ENCODE measurements around the gene CLDN15. TPM values are rescaled to one million over a fixed set of nuclear protein-coding genes. Genes with fewer than 3 reads are reported as not detected.
"Not testable (repeated sequence)": the region's sequence is repeated elsewhere in the genome, so short reads cannot be mapped to it uniquely, and the experiment has no call there.

The CLDN15 gene
- polyA plus RNA-seq, 2 of the 4 experiments (the other 2 are of a cell fraction) = 9.6 to 12.9 TPM

DNA sequence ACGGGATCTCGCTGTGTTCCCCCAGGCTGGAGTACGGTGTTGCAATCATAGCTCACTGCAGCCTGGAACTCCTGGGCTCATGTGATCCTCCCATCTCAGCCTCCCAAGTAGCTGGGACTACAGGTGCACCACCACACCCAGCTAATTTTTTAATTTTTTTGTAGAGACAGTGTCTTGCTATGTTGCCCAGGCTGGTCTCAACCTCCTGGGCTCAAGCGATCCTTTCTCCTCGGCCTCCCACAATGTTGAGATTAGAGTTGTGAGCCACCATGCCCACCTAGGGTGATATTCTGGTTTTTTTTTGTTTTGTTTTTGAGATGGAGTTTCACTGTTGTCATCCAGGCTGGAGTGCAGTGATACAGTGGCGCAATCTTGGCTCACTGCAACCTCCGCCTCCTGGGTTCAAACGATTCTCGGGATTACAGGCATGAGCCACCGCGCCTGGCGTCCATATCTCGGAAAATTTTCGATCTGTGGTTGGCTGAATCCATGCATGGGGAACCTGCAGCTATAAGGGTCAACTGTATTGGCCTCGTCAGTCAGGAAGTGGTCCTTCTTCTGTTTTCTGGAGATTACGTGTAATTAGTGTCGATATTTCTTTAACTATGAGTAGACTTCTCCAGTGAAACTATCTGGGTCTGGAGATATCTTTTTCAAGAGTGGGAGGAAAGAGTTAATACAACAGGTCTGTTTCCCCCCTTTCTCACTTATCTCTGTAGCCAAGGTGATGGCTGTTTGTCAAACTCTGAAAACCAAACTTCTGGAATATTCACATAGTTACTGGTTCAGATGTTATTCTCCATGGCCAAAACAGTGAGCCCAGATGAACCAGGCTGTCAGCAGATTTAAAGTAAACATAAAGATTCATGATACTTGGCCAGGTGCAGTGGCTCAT, 28.3 kb upstream of the CLDN15 start:
- no peak overlapping the region for H3K27ac ChIP-seq
- ChIA-PET CTCF (interaction anchor here (0.9 to 1.8 kb wide), 5 partner anchors 25 to 242 kb away, joined by 3 to 4 read pairs (median 3); no protein-coding TSS in a partner anchor), POLR2A (interaction anchor here (0.9 kb wide), 1 partner anchor 14 kb away, joined by 3 read pairs; no protein-coding TSS in a partner anchor)
- FAIRE-seq (no peak), DNase-seq (ENCODE audit: low read depth in 1 of 2, low spot score in 1 of 2) (no peak), ATAC-seq (no peak)
- TF ChIP-seq FOSL2 (IDR thresholded peaks at IDR 0.05) (no peak), FOSL2 (CRISPR knock-in tag; IDR thresholded peaks at IDR 0.05) (no peak), NPAS2 (CRISPR knock-in tag; IDR thresholded peaks at IDR 0.05; ENCODE audit: borderline replicate concordance) (no peak), CEBPB (IDR thresholded peaks at IDR 0.05) (no peak), CBX8 (IDR thresholded peaks at IDR 0.05) (no peak), FOSB (CRISPR knock-in tag; IDR thresholded peaks at IDR 0.05) (no peak), RAD21 (conservative IDR thresholded peaks at IDR 0.05 in 1 of 2, IDR thresholded peaks at IDR 0.05 in 1 of 2) (no peak), CHD2 (IDR thresholded peaks at IDR 0.05; ENCODE audit: low read length, partially characterized antibody) (no peak), ZNF302 (CRISPR knock-in tag; IDR thresholded peaks at IDR 0.05) (no peak), ZSCAN20 (CRISPR knock-in tag; IDR thresholded peaks at IDR 0.05) (no peak)
- TF ChIP-seq, protein P1, sequence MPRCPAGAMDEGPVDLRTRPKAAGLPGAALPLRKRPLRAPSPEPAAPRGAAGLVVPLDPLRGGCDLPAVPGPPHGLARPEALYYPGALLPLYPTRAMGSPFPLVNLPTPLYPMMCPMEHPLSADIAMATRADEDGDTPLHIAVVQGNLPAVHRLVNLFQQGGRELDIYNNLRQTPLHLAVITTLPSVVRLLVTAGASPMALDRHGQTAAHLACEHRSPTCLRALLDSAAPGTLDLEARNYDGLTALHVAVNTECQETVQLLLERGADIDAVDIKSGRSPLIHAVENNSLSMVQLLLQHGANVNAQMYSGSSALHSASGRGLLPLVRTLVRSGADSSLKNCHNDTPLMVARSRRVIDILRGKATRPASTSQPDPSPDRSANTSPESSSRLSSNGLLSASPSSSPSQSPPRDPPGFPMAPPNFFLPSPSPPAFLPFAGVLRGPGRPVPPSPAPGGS (IDR thresholded peaks at IDR 0.05) = no peak
- H3K4me1 ChIP-seq = no peaks in the 10 kb centered on the region
- no peak overlapping the region for H3K4me3 ChIP-seq
- H3K9me3 ChIP-seq = no peaks in the 10 kb centered on the region
- H3K4me2 ChIP-seq = no peak overlapping the region
- 73% methylated on average over 17 of the region's 17 CpGs for WGBS (ENCODE audit: missing lambda C conversion rate)

DNA sequence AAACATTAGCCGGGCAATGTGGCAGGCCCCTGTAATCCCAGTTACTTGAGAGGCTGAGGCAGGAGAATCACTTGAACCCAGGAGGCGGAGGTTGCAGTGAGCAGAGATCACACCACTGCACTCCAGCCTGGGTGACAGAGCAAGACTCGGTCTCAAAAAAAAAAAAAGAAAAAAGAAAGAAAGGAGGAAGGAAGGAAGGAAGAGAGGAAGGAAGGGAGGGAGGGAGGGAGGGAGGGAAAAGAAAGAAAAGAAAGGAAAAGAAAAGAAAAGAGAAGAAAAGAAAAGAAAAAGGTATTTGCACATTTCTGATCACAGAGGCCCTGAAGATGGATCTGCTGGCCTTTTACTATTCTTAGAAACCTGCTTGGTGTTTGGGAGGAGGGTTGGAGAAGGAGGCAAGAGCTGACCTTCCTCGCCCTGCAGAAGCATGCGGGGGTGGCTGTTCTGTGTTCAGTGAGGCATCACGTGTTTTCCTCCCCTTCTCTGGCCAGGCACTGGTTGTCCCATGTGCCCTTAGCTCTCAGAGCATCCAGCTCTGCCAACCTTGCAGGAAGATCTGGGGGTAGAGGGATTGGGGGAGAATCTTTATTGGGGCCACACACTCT, 26.6 kb upstream of the CLDN15 start:
- H3K4me2 ChIP-seq; DNase-seq (ENCODE audit: low read depth in 1 of 2, low spot score in 1 of 2); FAIRE-seq; H3K9me3 ChIP-seq; H3K4me3 ChIP-seq; CTCF ChIA-PET; H3K27ac ChIP-seq; H3K4me1 ChIP-seq; POLR2A ChIA-PET: not testable (repeated sequence)
- ATAC-seq = peak; percentile 37 to 39; a peak in 1 of 6 replicates
- WGBS (ENCODE audit: missing lambda C conversion rate) = 42% methylated on average over 6 of the region's 6 CpGs

DNA sequence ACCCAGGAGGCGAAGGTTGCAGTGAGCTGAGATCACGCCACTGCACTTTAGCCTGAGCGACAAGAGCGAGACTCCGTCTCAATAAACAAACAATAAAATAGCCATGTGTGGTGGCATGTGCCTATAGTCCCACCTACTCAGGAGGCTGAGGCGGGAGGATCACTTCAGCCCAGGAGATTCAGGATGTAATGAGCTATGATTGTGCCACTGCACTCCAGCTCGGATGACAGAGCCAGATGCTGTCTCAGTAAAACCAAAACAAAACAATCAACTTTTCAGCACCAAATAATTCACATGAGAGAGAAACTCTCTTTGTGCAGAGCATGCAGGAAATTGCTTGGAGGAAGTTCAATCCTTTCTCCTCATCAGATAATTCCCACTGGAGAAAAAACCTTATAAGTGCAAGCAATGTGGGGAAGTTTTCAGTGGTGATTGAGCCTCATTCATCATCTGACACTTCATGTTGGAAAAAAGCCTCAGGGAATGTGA, 20.7 kb upstream of the CLDN15 start:
- 81% methylated on average over 7 of the region's 7 CpGs for WGBS (ENCODE audit: missing lambda C conversion rate)
- POLR2A ChIA-PET = no interaction called here

More for the DNA sequence above, 20.7 kb upstream of the CLDN15 start:
- no peak overlapping the region for H3K4me3 ChIP-seq
- CTCF ChIA-PET = interaction anchor here (0.6 to 1.7 kb wide), 6 partner anchors 14 to 250 kb away, joined by 3 to 6 read pairs (median 3); no protein-coding TSS in a partner anchor
- H3K27ac ChIP-seq = no peak overlapping the region
- no peaks in the 10 kb centered on the region for H3K4me1 ChIP-seq
- FAIRE-seq (no peak), DNase-seq (ENCODE audit: low read depth in 1 of 2, low spot score in 1 of 2) (no peak), ATAC-seq (no peak)
- H3K9me3 ChIP-seq = no peaks in the 10 kb centered on the region
- TF ChIP-seq RNF2 (IDR thresholded peaks at IDR 0.05; ENCODE audit: borderline replicate concordance, low read depth) = no peak
- no peak for TF ChIP-seq RARB (CRISPR knock-in tag; IDR thresholded peaks at IDR 0.05)
- no peak for TF ChIP-seq BHLHE40 (IDR thresholded peaks at IDR 0.05; ENCODE audit: low read depth, low read length)
- no peak for TF ChIP-seq GATA3 (IDR thresholded peaks at IDR 0.05; ENCODE audit: borderline replicate concordance)
- no peak for TF ChIP-seq EP300 (IDR thresholded peaks at IDR 0.05)
- no peak for TF ChIP-seq CBX2 (IDR thresholded peaks at IDR 0.05; ENCODE audit: borderline replicate concordance, low read depth)
- no peak for TF ChIP-seq FOSB (CRISPR knock-in tag; IDR thresholded peaks at IDR 0.05)
- TF ChIP-seq TFCP2L1 (CRISPR knock-in tag; IDR thresholded peaks at IDR 0.05) = no peak
- TF ChIP-seq ZNF302 (CRISPR knock-in tag; IDR thresholded peaks at IDR 0.05) = no peak
- TF ChIP-seq, protein P2, sequence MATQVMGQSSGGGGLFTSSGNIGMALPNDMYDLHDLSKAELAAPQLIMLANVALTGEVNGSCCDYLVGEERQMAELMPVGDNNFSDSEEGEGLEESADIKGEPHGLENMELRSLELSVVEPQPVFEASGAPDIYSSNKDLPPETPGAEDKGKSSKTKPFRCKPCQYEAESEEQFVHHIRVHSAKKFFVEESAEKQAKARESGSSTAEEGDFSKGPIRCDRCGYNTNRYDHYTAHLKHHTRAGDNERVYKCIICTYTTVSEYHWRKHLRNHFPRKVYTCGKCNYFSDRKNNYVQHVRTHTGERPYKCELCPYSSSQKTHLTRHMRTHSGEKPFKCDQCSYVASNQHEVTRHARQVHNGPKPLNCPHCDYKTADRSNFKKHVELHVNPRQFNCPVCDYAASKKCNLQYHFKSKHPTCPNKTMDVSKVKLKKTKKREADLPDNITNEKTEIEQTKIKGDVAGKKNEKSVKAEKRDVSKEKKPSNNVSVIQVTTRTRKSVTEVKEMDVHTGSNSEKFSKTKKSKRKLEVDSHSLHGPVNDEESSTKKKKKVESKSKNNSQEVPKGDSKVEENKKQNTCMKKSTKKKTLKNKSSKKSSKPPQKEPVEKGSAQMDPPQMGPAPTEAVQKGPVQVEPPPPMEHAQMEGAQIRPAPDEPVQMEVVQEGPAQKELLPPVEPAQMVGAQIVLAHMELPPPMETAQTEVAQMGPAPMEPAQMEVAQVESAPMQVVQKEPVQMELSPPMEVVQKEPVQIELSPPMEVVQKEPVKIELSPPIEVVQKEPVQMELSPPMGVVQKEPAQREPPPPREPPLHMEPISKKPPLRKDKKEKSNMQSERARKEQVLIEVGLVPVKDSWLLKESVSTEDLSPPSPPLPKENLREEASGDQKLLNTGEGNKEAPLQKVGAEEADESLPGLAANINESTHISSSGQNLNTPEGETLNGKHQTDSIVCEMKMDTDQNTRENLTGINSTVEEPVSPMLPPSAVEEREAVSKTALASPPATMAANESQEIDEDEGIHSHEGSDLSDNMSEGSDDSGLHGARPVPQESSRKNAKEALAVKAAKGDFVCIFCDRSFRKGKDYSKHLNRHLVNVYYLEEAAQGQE (IDR thresholded peaks at IDR 0.05) = no peak
- H3K4me2 ChIP-seq = no peak overlapping the region
